Calu3 (cell line): Measurements from ENCODE around the gene USP3. TPM values are rescaled to one million over a fixed set of nuclear protein-coding genes. Genes with fewer than 3 reads are reported as not detected.
A peak's percentile ranks its signal among the peaks of the same experiment; 100 is the strongest.

ENCODE experiments used
- BruUV-seq: library from RNA; stranded (reverse); fragments of 400-500 nt; replicated peaks from 2 replicates; lab custom pipeline; 2021; lab: Mats Ljungman, UMichigan
- CTCF ChIA-PET: fragments of 300-600 bp; sonication (Branson Sonifier 250); formaldehyde crosslinking; loops from one replicate; lab custom pipeline; 2022; ENCODE audit warnings: antibody characterized with exemption; lab: Charles Lee
- DNase-seq: peaks from one replicate; pipeline ENCODE4 v3.0.0; 2022
- H3K27ac Mint-ChIP-seq: one replicate; pipeline ENCODE4 v1.8.0; 2022; ENCODE audit warnings: mixed read lengths; ENCODE audit not compliant: unreplicated experiment
- H3K27me3 Mint-ChIP-seq: one replicate; pipeline ENCODE4 v1.8.0; 2022; ENCODE audit warnings: mixed read lengths; ENCODE audit not compliant: unreplicated experiment
- H3K36me3 Mint-ChIP-seq: one replicate; pipeline ENCODE4 v1.8.0; 2022; ENCODE audit warnings: mild to moderate bottlenecking, moderate library complexity, mixed read lengths; ENCODE audit not compliant: insufficient read depth, unreplicated experiment
- H3K4me1 Mint-ChIP-seq: one replicate; pipeline ENCODE4 v1.8.0; 2022; ENCODE audit warnings: mild to moderate bottlenecking, low read depth, mixed read lengths; ENCODE audit not compliant: unreplicated experiment
- H3K4me3 Mint-ChIP-seq: one replicate; pipeline ENCODE4 v1.8.0; 2022; ENCODE audit warnings: mild to moderate bottlenecking, low read depth, moderate library complexity, mixed read lengths; ENCODE audit not compliant: unreplicated experiment
- H3K9me3 Mint-ChIP-seq: one replicate; pipeline ENCODE4 v1.8.0; 2022; ENCODE audit warnings: low read depth, mixed read lengths; ENCODE audit not compliant: unreplicated experiment
- intact Hi-C: fragments of 100-400 bp; cut with micrococcal nuclease; formaldehyde crosslinking; loops from one replicate; pipeline ENCODE4 v1.10.0; 2022; ENCODE audit not compliant: unreplicated experiment
- total RNA-seq: library from RNA; stranded (reverse); gene quantifications from 2 replicates; pipeline ENCODE4 v1.2.3, GENCODE V29; 2022
- TF ChIP-seq, protein P1 (sequence below): fragments of 200-600 bp; IDR thresholded peaks from one replicate; pipeline ENCODE4 v1.8.0; 2022; ENCODE audit warnings: antibody characterized with exemption; ENCODE audit not compliant: unreplicated experiment

USP3 gene
- total RNA-seq, 1 experiment from 2014 or later, result 80.8 TPM

- BruUV-seq, result no TSS peak
- CTCF ChIA-PET, result interaction anchor here (1.2 to 1.4 kb wide), 2 partner anchors 12 to 48 kb away, joined by 3 read pairs; no protein-coding TSS in a partner anchor
- H3K9me3 Mint-ChIP-seq, result no peaks in the 10 kb centered on the region
These were observed 61.3 kb downstream of the USP3 start for GRCh38 chr15:63565536-63566186.

GRCh38 chr15:63572749-63573464 lies 68.5 kb downstream of the USP3 start:
- peaks cover 44% of the 10 kb centered on the region for H3K36me3 Mint-ChIP-seq
- intact Hi-C loops, result no loop called here

More at GRCh38 chr15:63565536-63566186, 61.3 kb downstream of the USP3 start:
- Mint-ChIP-seq H3K27ac (no peak overlapping the region), H3K4me3 (no peak overlapping the region), H3K27me3 (no peaks in the 10 kb centered on the region), H3K4me1 (no peaks in the 10 kb centered on the region), H3K36me3 (peaks cover 25% of the 10 kb centered on the region)
- TF ChIP-seq, protein P1, sequence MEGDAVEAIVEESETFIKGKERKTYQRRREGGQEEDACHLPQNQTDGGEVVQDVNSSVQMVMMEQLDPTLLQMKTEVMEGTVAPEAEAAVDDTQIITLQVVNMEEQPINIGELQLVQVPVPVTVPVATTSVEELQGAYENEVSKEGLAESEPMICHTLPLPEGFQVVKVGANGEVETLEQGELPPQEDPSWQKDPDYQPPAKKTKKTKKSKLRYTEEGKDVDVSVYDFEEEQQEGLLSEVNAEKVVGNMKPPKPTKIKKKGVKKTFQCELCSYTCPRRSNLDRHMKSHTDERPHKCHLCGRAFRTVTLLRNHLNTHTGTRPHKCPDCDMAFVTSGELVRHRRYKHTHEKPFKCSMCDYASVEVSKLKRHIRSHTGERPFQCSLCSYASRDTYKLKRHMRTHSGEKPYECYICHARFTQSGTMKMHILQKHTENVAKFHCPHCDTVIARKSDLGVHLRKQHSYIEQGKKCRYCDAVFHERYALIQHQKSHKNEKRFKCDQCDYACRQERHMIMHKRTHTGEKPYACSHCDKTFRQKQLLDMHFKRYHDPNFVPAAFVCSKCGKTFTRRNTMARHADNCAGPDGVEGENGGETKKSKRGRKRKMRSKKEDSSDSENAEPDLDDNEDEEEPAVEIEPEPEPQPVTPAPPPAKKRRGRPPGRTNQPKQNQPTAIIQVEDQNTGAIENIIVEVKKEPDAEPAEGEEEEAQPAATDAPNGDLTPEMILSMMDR, result no peak
- no peak for DNase-seq
- intact Hi-C loops, result no loop called here

GRCh38 chr15:63573533-63573932 lies 69.1 kb downstream of the USP3 start:
- no TSS peak for BruUV-seq
- no peak overlapping the region for H3K4me3 Mint-ChIP-seq
- DNase-seq, result no peak
- CTCF ChIA-PET, result no interaction called here
- H3K36me3 Mint-ChIP-seq, result peaks cover 38% of the 10 kb centered on the region
- no peaks in the 10 kb centered on the region for H3K4me1 Mint-ChIP-seq
- peak overlapping the region; percentile 9 for H3K27ac Mint-ChIP-seq
- H3K27me3 Mint-ChIP-seq, result no peaks in the 10 kb centered on the region
- intact Hi-C loops, result no loop called here
- TF ChIP-seq, protein P1, result no peak
- no peaks in the 10 kb centered on the region for H3K9me3 Mint-ChIP-seq

More at GRCh38 chr15:63572749-63573464, 68.5 kb downstream of the USP3 start:
- H3K9me3 Mint-ChIP-seq, result no peaks in the 10 kb centered on the region
- TF ChIP-seq, protein P1, result no peak
- no peaks in the 10 kb centered on the region for H3K27me3 Mint-ChIP-seq
- DNase-seq, result no peak
- CTCF ChIA-PET, result no interaction called here
- no TSS peak for BruUV-seq
- H3K4me1 Mint-ChIP-seq, result no peaks in the 10 kb centered on the region
- H3K27ac Mint-ChIP-seq, result peak overlapping the region; percentile 9
- H3K4me3 Mint-ChIP-seq, result no peak overlapping the region

- H3K4me1 Mint-ChIP-seq, result no peaks in the 10 kb centered on the region
- peaks cover 38% of the 10 kb centered on the region for H3K36me3 Mint-ChIP-seq
- H3K4me3 Mint-ChIP-seq, result no peak overlapping the region
- no peaks in the 10 kb centered on the region for H3K27me3 Mint-ChIP-seq
- TF ChIP-seq, protein P1, result no peak
- DNase-seq, result no peak
- no peak overlapping the region for H3K27ac Mint-ChIP-seq
- no peaks in the 10 kb centered on the region for H3K9me3 Mint-ChIP-seq
- BruUV-seq, result no TSS peak
- intact Hi-C loops, result no loop called here
- CTCF ChIA-PET, result no interaction called here
These were observed 70.9 kb downstream of the USP3 start for GRCh38 chr15:63575312-63575711.
